ENCODE results near the gene GRM7.

The GRM7 gene

GRCh38 chr3:7504886-7505775 is 644.2 kb downstream of the GRM7 start:
- peaks cover 3% of the 10 kb centered on the region for H3K4me1 ChIP-seq (ENCODE audit: control insufficient read depth, insufficient read depth, low read length)
- H3K27me3 ChIP-seq (ENCODE audit: control insufficient read depth, insufficient read depth, low read length), result no peaks in the 10 kb centered on the region
- H3K4me3 ChIP-seq (ENCODE audit: low read length), result no peak overlapping the region
- H3K36me3 ChIP-seq (ENCODE audit: insufficient read depth, low read length), result no peaks in the 10 kb centered on the region
- no peaks in the 10 kb centered on the region for H3K9me3 ChIP-seq (replicated peaks; ENCODE audit: low read length)
- H3K4me2 ChIP-seq (ENCODE audit: low read length), result no peak overlapping the region
- H3K9ac ChIP-seq (ENCODE audit: low read depth, low read length), result no peak overlapping the region

GRCh38 chr3:7506606-7507180 is 645.8 kb downstream of the GRM7 start:
- H3K4me2 ChIP-seq (ENCODE audit: low read length), result no peak overlapping the region
- no peaks in the 10 kb centered on the region for H3K9me3 ChIP-seq (replicated peaks; ENCODE audit: low read length)
- H3K27me3 ChIP-seq (ENCODE audit: control insufficient read depth, insufficient read depth, low read length), result no peaks in the 10 kb centered on the region
- no peak overlapping the region for H3K4me3 ChIP-seq (ENCODE audit: low read length)
- H3K36me3 ChIP-seq (ENCODE audit: insufficient read depth, low read length), result no peaks in the 10 kb centered on the region
- peaks cover 3% of the 10 kb centered on the region for H3K4me1 ChIP-seq (ENCODE audit: control insufficient read depth, insufficient read depth, low read length)
- H3K9ac ChIP-seq (ENCODE audit: low read depth, low read length), result no peak overlapping the region

- Histone ChIP-seq H3K4me2 (ENCODE audit: low read length) (no peak overlapping the region), H3K9ac (ENCODE audit: low read depth, low read length) (no peak overlapping the region), H3K27me3 (ENCODE audit: control insufficient read depth, insufficient read depth, low read length) (no peaks in the 10 kb centered on the region), H3K9me3 (replicated peaks; ENCODE audit: low read length) (no peaks in the 10 kb centered on the region), H3K4me3 (ENCODE audit: low read length) (no peak overlapping the region), H3K4me1 (ENCODE audit: control insufficient read depth, insufficient read depth, low read length) (peaks cover 3% of the 10 kb centered on the region), H3K36me3 (ENCODE audit: insufficient read depth, low read length) (no peaks in the 10 kb centered on the region)
Observed at GRCh38 chr3:7508821-7509220, 647.9 kb downstream of the GRM7 start.

GRCh38 chr3:7512048-7512447 is 651.1 kb downstream of the GRM7 start:
- no peak overlapping the region for H3K4me2 ChIP-seq (ENCODE audit: low read length)
- no peaks in the 10 kb centered on the region for H3K36me3 ChIP-seq (ENCODE audit: insufficient read depth, low read length)

GRCh38 chr3:7518026-7518425 is 657.1 kb downstream of the GRM7 start:
- H3K27me3 ChIP-seq (ENCODE audit: control insufficient read depth, insufficient read depth, low read length), result no peaks in the 10 kb centered on the region
- H3K36me3 ChIP-seq (ENCODE audit: insufficient read depth, low read length), result no peaks in the 10 kb centered on the region
- no peak overlapping the region for H3K9ac ChIP-seq (ENCODE audit: low read depth, low read length)
- no peaks in the 10 kb centered on the region for H3K9me3 ChIP-seq (replicated peaks; ENCODE audit: low read length)
- no peaks in the 10 kb centered on the region for H3K4me1 ChIP-seq (ENCODE audit: control insufficient read depth, insufficient read depth, low read length)
- no peak overlapping the region for H3K4me3 ChIP-seq (ENCODE audit: low read length)
- H3K4me2 ChIP-seq (ENCODE audit: low read length), result no peak overlapping the region

More at GRCh38 chr3:7512048-7512447, 651.1 kb downstream of the GRM7 start:
- Histone ChIP-seq H3K9me3 (replicated peaks; ENCODE audit: low read length) (no peaks in the 10 kb centered on the region), H3K9ac (ENCODE audit: low read depth, low read length) (no peak overlapping the region), H3K4me3 (ENCODE audit: low read length) (no peak overlapping the region), H3K27me3 (ENCODE audit: control insufficient read depth, insufficient read depth, low read length) (no peaks in the 10 kb centered on the region), H3K4me1 (ENCODE audit: control insufficient read depth, insufficient read depth, low read length) (no peaks in the 10 kb centered on the region)

- no peak overlapping the region for H3K4me3 ChIP-seq (ENCODE audit: low read length)
- no peaks in the 10 kb centered on the region for H3K27me3 ChIP-seq (ENCODE audit: control insufficient read depth, insufficient read depth, low read length)
- H3K4me2 ChIP-seq (ENCODE audit: low read length), result no peak overlapping the region
- no peak overlapping the region for H3K9ac ChIP-seq (ENCODE audit: low read depth, low read length)
- no peaks in the 10 kb centered on the region for H3K4me1 ChIP-seq (ENCODE audit: control insufficient read depth, insufficient read depth, low read length)
- no peaks in the 10 kb centered on the region for H3K9me3 ChIP-seq (replicated peaks; ENCODE audit: low read length)
- no peaks in the 10 kb centered on the region for H3K36me3 ChIP-seq (ENCODE audit: insufficient read depth, low read length)
Observed at GRCh38 chr3:7518456-7518855, 657.5 kb downstream of the GRM7 start.

- no peaks in the 10 kb centered on the region for H3K9me3 ChIP-seq (replicated peaks; ENCODE audit: low read length)
- no peak overlapping the region for H3K4me3 ChIP-seq (ENCODE audit: low read length)
- no peak overlapping the region for H3K9ac ChIP-seq (ENCODE audit: low read depth, low read length)
- H3K27me3 ChIP-seq (ENCODE audit: control insufficient read depth, insufficient read depth, low read length), result no peaks in the 10 kb centered on the region
- no peaks in the 10 kb centered on the region for H3K36me3 ChIP-seq (ENCODE audit: insufficient read depth, low read length)
- no peaks in the 10 kb centered on the region for H3K4me1 ChIP-seq (ENCODE audit: control insufficient read depth, insufficient read depth, low read length)
- no peak overlapping the region for H3K4me2 ChIP-seq (ENCODE audit: low read length)
Observed at GRCh38 chr3:7520059-7520458, 659.1 kb downstream of the GRM7 start.

GRCh38 chr3:7520593-7520992 is 659.7 kb downstream of the GRM7 start:
- Histone ChIP-seq H3K27me3 (ENCODE audit: control insufficient read depth, insufficient read depth, low read length) (no peaks in the 10 kb centered on the region), H3K4me3 (ENCODE audit: low read length) (no peak overlapping the region), H3K36me3 (ENCODE audit: insufficient read depth, low read length) (no peaks in the 10 kb centered on the region), H3K9ac (ENCODE audit: low read depth, low read length) (no peak overlapping the region), H3K4me1 (ENCODE audit: control insufficient read depth, insufficient read depth, low read length) (no peaks in the 10 kb centered on the region), H3K4me2 (ENCODE audit: low read length) (no peak overlapping the region), H3K9me3 (replicated peaks; ENCODE audit: low read length) (no peaks in the 10 kb centered on the region)

GRCh38 chr3:7536510-7536909 is 675.6 kb downstream of the GRM7 start:
- Histone ChIP-seq H3K4me3 (ENCODE audit: low read length) (no peak overlapping the region), H3K36me3 (ENCODE audit: insufficient read depth, low read length) (no peaks in the 10 kb centered on the region), H3K27me3 (ENCODE audit: control insufficient read depth, insufficient read depth, low read length) (no peaks in the 10 kb centered on the region), H3K9me3 (replicated peaks; ENCODE audit: low read length) (no peaks in the 10 kb centered on the region), H3K4me1 (ENCODE audit: control insufficient read depth, insufficient read depth, low read length) (no peaks in the 10 kb centered on the region), H3K4me2 (ENCODE audit: low read length) (no peak overlapping the region), H3K9ac (ENCODE audit: low read depth, low read length) (no peak overlapping the region)

GRCh38 chr3:7536921-7537320 is 676.0 kb downstream of the GRM7 start:
- H3K4me2 ChIP-seq (ENCODE audit: low read length), result no peak overlapping the region
- no peaks in the 10 kb centered on the region for H3K4me1 ChIP-seq (ENCODE audit: control insufficient read depth, insufficient read depth, low read length)
- no peak overlapping the region for H3K9ac ChIP-seq (ENCODE audit: low read depth, low read length)
- no peak overlapping the region for H3K4me3 ChIP-seq (ENCODE audit: low read length)
- H3K36me3 ChIP-seq (ENCODE audit: insufficient read depth, low read length), result no peaks in the 10 kb centered on the region
- H3K9me3 ChIP-seq (replicated peaks; ENCODE audit: low read length), result no peaks in the 10 kb centered on the region
- no peaks in the 10 kb centered on the region for H3K27me3 ChIP-seq (ENCODE audit: control insufficient read depth, insufficient read depth, low read length)

GRCh38 chr3:7543294-7543880 is 682.5 kb downstream of the GRM7 start:
- H3K36me3 ChIP-seq (ENCODE audit: insufficient read depth, low read length), result no peaks in the 10 kb centered on the region
- H3K4me3 ChIP-seq (ENCODE audit: low read length), result no peak overlapping the region
- H3K4me2 ChIP-seq (ENCODE audit: low read length), result no peak overlapping the region
- H3K9ac ChIP-seq (ENCODE audit: low read depth, low read length), result no peak overlapping the region
- peaks cover 3% of the 10 kb centered on the region for H3K9me3 ChIP-seq (replicated peaks; ENCODE audit: low read length)
- no peaks in the 10 kb centered on the region for H3K4me1 ChIP-seq (ENCODE audit: control insufficient read depth, insufficient read depth, low read length)
- H3K27me3 ChIP-seq (ENCODE audit: control insufficient read depth, insufficient read depth, low read length), result no peaks in the 10 kb centered on the region
